OCI-LY1 (cell line): ENCODE measurements around the gene CLEC16A.

Experiments used
- H2AFZ ChIP-seq: fragments of 200-600 bp; sonication (generic), shearing (Covaris generic); 2 replicates; pipeline ENCODE4 v1.6.0; 2014; ENCODE audit warnings: antibody characterized with exemption, mild to moderate bottlenecking, low read length
- H3F3A ChIP-seq: fragments of 200-600 bp; sonication (generic), shearing (Covaris generic); 2 replicates; pipeline ENCODE4 v1.6.0; 2014; ENCODE audit warnings: mild to moderate bottlenecking, antibody characterized with exemption, low read length, moderate library complexity; ENCODE audit not compliant: insufficient read depth
- H3K27ac ChIP-seq: fragments of 200-600 bp; sonication (generic); 2 replicates; pipeline ENCODE4 v1.5.1; 2014; ENCODE audit warnings: low read length, mixed run types, mild to moderate bottlenecking, low read depth; ENCODE audit not compliant: poor library complexity, severe bottlenecking
- H3K27me3 ChIP-seq: fragments of 200-600 bp; sonication (generic); 2 replicates; pipeline ENCODE4 v1.6.0; 2014; ENCODE audit warnings: antibody characterized with exemption, mild to moderate bottlenecking, low read length, moderate library complexity; ENCODE audit not compliant: insufficient read depth
- H3K36me3 ChIP-seq: fragments of 200-600 bp; sonication (generic); 2 replicates; pipeline ENCODE4 v1.6.1; 2014; ENCODE audit warnings: mild to moderate bottlenecking, antibody characterized with exemption, low read length, moderate library complexity, mixed read lengths; ENCODE audit not compliant: insufficient read depth
- H3K4me1 ChIP-seq: fragments of 200-600 bp; sonication (generic); 2 replicates; pipeline ENCODE4 v1.5.1; 2014; ENCODE audit warnings: mild to moderate bottlenecking, low read length, moderate library complexity; ENCODE audit not compliant: insufficient read depth, severe bottlenecking
- H3K4me2 ChIP-seq: fragments of 200-600 bp; sonication (generic), shearing (Covaris generic); 2 replicates; pipeline ENCODE4 v1.6.1; 2014; ENCODE audit warnings: low read length
- H3K4me3 ChIP-seq: fragments of 200-600 bp; sonication (generic); 2 replicates; pipeline ENCODE4 v1.5.1; 2014; ENCODE audit warnings: low read length, low read depth, mild to moderate bottlenecking, mixed read lengths; ENCODE audit not compliant: poor library complexity, severe bottlenecking
- H3K79me2 ChIP-seq: fragments of 200-600 bp; shearing (Covaris generic); 2 replicates; pipeline ENCODE4 v1.6.1; 2016; ENCODE audit warnings: mixed run types, low read length, mixed read lengths; ENCODE audit not compliant: insufficient read depth
- H3K9ac ChIP-seq: fragments of 200-600 bp; sonication (generic), shearing (Covaris generic); 2 replicates; pipeline ENCODE4 v1.6.1; 2014; ENCODE audit warnings: mild to moderate bottlenecking, low read length, mixed read lengths
- H3K9me2 ChIP-seq: fragments of 200-600 bp; sonication (generic), shearing (Covaris generic); 2 replicates; pipeline ENCODE4 v1.6.1; 2014; ENCODE audit warnings: low read depth, mild to moderate bottlenecking, low read length, mixed read lengths
- H3K9me3 ChIP-seq: fragments of 200-600 bp; shearing (Covaris generic); 2 replicates; pipeline ENCODE4 v1.6.1; 2014; ENCODE audit warnings: low read length, mixed read lengths
- H4K20me1 ChIP-seq: fragments of 200-600 bp; sonication (generic), shearing (Covaris generic); 2 replicates; pipeline ENCODE4 v1.6.0; 2016; ENCODE audit warnings: mild to moderate bottlenecking, low read length; ENCODE audit not compliant: insufficient read depth
- EZH2 ChIP-seq: fragments of 200-600 bp; sonication (generic), shearing (Covaris generic); IDR thresholded peaks from 2 replicates; pipeline ENCODE4 v1.8.0; 2017; ENCODE audit warnings: borderline replicate concordance, mixed run types, mild to moderate bottlenecking, antibody characterized with exemption, low read length, moderate library complexity, mixed read lengths
- TF ChIP-seq, protein P1 (sequence below): fragments of 200-600 bp; sonication (generic), shearing (Covaris generic); IDR thresholded peaks from 2 replicates; pipeline ENCODE4 v1.5.1; 2017; ENCODE audit warnings: mild to moderate bottlenecking, antibody characterized with exemption, low read length, moderate library complexity, mixed read lengths

CLEC16A gene

DNA sequence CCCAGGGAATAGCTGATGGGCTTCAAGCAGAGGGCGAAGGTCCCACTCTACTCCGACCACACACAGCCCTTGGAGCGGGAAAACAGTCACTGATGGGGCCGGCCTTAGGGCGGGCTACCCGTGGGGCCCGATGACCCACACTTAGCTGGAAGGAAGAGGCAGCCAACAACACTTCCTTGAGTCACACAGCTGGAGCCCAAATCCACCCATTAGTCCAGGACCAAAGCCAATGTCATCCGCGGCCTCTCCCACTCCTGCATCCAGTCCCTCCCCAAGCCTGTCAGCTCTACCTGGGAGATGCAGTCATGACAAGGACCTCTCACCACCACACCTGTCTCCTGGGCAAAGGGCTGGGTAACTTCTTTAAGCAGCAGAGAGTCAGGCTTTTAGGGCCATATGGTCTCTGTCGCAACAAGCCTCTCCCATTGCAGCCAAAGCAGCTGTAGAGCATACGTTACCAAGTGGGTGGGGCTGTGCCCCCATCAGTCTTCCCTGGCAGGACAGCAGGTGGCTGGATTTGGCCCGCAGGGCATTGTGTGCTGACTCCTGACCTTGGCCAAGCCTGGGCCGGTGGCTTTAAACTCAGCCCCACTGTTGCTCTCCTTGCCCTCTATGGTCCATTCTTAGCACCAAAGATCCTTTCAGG lies 200.9 kb downstream of the CLEC16A start:
- TF ChIP-seq EZH2: no peak
- TF ChIP-seq, protein P1, sequence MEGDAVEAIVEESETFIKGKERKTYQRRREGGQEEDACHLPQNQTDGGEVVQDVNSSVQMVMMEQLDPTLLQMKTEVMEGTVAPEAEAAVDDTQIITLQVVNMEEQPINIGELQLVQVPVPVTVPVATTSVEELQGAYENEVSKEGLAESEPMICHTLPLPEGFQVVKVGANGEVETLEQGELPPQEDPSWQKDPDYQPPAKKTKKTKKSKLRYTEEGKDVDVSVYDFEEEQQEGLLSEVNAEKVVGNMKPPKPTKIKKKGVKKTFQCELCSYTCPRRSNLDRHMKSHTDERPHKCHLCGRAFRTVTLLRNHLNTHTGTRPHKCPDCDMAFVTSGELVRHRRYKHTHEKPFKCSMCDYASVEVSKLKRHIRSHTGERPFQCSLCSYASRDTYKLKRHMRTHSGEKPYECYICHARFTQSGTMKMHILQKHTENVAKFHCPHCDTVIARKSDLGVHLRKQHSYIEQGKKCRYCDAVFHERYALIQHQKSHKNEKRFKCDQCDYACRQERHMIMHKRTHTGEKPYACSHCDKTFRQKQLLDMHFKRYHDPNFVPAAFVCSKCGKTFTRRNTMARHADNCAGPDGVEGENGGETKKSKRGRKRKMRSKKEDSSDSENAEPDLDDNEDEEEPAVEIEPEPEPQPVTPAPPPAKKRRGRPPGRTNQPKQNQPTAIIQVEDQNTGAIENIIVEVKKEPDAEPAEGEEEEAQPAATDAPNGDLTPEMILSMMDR: no peak
- Histone ChIP-seq H3K79me2 (no peaks in the 10 kb centered on the region), H3K9me2 (no peaks in the 10 kb centered on the region), H2AFZ (no peak overlapping the region), H3K9ac (no peak overlapping the region), H3K9me3 (no peaks in the 10 kb centered on the region), H3K4me3 (no peak overlapping the region), H3K36me3 (peaks cover 7% of the 10 kb centered on the region), H3K4me2 (no peak overlapping the region), H3K27ac (no peak overlapping the region), H3F3A (no peaks in the 10 kb centered on the region), H3K4me1 (no peaks in the 10 kb centered on the region), H3K27me3 (no peaks in the 10 kb centered on the region), H4K20me1 (no peaks in the 10 kb centered on the region)

- H3K4me2 ChIP-seq: no peak overlapping the region
- no peaks in the 10 kb centered on the region for H3K4me1 ChIP-seq
- H2AFZ ChIP-seq: no peak overlapping the region
- H3K4me3 ChIP-seq: no peak overlapping the region
- no peaks in the 10 kb centered on the region for H3K79me2 ChIP-seq
- no peak overlapping the region for H3K27ac ChIP-seq
- H3K9ac ChIP-seq: no peak overlapping the region
- H4K20me1 ChIP-seq: no peaks in the 10 kb centered on the region
- no peaks in the 10 kb centered on the region for H3K9me2 ChIP-seq
- TF ChIP-seq EZH2: no peak
- TF ChIP-seq, protein P1: no peak
- no peaks in the 10 kb centered on the region for H3F3A ChIP-seq
- H3K9me3 ChIP-seq: no peaks in the 10 kb centered on the region
- peaks cover 9% of the 10 kb centered on the region for H3K36me3 ChIP-seq
- no peaks in the 10 kb centered on the region for H3K27me3 ChIP-seq
Measured at GRCh38 chr16:11145819-11146211, 201.5 kb downstream of the CLEC16A start.

DNA sequence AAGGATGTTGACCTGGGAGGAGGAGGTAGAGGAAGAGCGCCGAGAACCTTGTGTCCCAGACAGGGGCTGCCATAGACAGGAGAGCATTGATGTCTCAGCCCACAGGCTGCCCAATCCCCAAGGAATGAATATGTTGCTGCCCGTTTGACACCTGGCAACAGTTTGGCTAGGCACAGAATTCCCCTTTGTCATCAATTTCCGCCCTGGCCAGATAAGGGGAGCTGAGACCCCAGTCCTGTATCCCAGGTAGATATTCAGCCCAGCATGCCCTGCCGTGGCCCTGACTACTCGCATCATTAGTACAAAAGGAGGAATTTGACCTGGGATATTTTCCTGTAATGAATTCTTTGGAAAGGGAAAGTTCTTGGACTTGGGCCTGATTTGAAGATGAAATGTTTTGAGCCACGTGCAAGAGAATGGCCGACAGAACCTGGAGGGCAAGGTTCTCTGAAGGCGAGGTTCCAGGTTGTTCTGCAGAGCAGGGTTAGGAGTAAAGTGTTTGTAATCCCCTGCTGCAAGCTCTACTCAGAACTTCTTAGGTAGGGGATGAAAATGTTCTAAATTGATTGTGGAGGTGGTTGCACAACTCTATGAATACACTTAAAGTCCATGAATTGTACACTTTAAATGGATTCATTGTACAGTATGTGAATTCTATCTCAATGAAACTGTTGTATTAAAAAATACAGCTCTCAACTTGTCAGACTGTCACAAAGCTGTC lies 202.8 kb downstream of the CLEC16A start:
- TF ChIP-seq, protein P1: no peak
- TF ChIP-seq EZH2: no peak
- Histone ChIP-seq H3K4me3 (no peak overlapping the region), H3K9me3 (no peaks in the 10 kb centered on the region)

More for the DNA sequence above, 202.8 kb downstream of the CLEC16A start:
- Histone ChIP-seq H3F3A (no peaks in the 10 kb centered on the region), H3K9me2 (no peaks in the 10 kb centered on the region), H2AFZ (no peak overlapping the region), H3K4me1 (no peaks in the 10 kb centered on the region), H3K4me2 (no peak overlapping the region), H3K9ac (no peak overlapping the region), H3K36me3 (peaks cover 9% of the 10 kb centered on the region), H3K79me2 (no peaks in the 10 kb centered on the region), H3K27me3 (no peaks in the 10 kb centered on the region), H4K20me1 (no peaks in the 10 kb centered on the region), H3K27ac (no peak overlapping the region)
